NOMO-1 treated with DMSO at 0.1 percent for 48 hours (cell line): Measurements from ENCODE around the gene SV2A.
"Not testable (repeated sequence)": the region's sequence is repeated elsewhere in the genome, so short reads cannot be mapped to it uniquely, and the experiment has no call there.

Experiments used
- DNase-seq: peaks from one replicate; lab custom pipeline; 2025; ENCODE audit not compliant: unreplicated experiment; lab: John Stamatoyannopoulos, UW

Gene SV2A

GRCh38 chr1:149887456-149888246 is 30.0 kb downstream of the SV2A start:
- DNase-seq, result peak; percentile 99

- not testable (repeated sequence) for DNase-seq
Measured at GRCh38 chr1:149887196-149887455, 30.5 kb downstream of the SV2A start.

DNA sequence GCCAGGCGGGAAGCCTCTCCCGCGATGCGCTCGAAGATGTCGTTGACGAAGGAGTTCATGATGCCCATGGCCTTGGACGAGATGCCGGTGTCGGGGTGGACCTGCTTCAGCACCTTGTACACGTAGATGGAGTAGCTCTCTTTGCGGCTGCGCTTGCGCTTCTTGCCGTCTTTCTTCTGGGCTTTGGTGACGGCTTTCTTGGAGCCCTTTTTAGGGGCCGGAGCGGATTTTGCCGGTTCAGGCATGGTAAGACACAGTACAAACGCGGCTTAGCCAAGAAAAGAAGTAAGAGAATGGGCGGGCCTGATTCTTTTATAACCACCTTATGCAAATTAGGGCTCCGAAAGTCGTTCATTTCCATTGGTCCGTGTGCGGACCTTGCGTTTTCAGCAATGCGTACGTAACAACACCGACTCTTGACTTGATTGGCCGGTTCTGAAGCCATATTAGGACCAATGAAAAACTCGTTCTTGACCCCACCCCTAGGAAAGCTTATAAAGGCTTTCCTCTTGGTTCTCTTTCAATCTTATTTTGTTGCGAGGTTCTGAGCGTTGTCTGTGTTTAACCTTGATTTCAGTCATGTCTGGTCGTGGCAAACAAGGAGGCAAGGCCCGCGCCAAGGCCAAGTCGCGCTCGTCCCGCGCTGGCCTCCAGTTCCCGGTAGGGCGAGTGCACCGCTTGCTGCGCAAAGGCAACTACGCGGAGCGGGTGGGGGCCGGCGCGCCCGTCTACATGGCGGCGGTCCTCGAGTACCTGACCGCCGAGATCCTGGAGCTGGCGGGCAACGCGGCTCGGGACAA is 31.0 kb downstream of the SV2A start:
- DNase-seq, result peak; percentile 97

GRCh38 chr1:149886121-149886395 is 31.6 kb downstream of the SV2A start:
- DNase-seq, result not testable (repeated sequence)

- peak; percentile 84 for DNase-seq
Measured at GRCh38 chr1:149885339-149886120, 32.1 kb downstream of the SV2A start.

GRCh38 chr1:149884433-149885338 is 33.0 kb downstream of the SV2A start:
- DNase-seq, result peak; percentile 86

- DNase-seq, result no peak
Measured at GRCh38 chr1:149883598-149884247, 33.9 kb downstream of the SV2A start.

GRCh38 chr1:149881876-149882275 is 35.8 kb downstream of the SV2A start:
- no peak for DNase-seq

DNA sequence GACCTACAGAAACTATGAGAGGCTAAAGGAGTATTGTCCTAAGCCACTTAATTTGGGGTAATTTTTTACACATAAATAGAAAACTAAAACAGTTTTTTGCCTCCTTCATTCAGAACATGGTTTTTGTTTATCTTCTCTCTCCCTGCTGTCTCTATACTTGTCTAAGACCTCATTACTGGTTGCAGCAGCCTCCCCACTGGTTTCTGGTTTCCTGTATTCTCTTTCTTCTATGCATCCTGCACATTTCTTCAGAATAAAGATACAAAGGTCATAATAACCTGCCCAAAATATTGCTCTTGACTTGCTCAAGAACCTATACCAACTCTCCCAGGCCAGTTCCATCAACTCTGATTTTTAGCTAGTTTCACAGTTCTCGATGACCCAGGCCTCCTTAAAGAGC is 38.1 kb downstream of the SV2A start:
- DNase-seq, result no peak

DNA sequence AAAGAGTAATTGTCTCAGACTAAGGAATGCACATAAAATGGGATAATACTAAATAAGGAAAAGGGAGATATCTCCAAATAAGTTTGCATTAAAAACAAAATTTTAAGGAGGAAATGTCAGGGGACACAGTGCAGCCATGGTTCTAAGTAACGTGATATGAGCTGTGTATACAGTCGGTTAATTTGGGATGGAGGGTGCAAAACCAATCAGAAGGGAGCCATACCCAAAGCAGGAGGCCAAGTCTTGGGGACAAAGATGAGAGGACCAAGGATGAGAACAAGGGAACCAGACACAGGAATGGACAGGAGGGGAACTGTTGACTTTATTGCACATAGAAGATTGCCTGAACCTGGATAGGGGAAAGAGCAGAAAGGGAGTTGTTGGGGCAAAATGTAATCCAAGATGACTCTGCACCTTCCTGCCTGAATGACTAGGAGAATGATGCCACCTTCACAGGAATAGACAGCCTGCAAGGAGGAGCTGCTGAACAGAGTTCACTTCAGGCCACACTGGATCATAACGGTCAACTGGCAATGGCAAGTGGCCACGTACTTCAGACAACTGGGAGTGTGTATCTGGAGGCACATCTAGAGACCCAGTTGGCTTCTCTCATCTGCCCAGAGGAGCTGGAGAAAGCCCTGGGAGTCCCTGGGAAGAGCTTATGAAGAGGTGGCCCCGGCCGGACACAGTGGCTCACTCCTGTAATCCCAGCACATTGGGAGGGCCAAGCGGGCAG is 40.3 kb downstream of the SV2A start:
- DNase-seq, result no peak

DNA sequence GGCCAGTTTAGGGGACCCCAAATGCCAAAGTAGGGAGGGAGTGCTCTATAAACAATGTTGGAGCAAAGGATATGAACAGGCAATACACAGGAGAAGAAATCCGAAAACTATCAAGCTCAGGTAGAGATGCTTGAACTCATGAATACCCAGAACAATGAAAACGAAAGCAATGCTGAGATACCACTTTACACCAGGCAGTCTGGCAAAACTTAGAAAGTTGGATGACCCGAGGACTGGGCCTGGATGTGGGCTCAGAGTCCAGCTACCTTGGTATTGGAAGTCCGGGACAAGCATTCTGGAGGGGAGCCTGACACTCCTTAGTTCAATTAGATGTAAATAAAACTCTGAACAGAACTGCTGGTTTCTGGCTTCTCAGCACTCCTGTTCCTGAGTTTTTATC is 44.6 kb downstream of the SV2A start:
- DNase-seq, result not testable (repeated sequence)

- not testable (repeated sequence) for DNase-seq
Measured at GRCh38 chr1:149866887-149867286, 50.8 kb downstream of the SV2A start.

DNA sequence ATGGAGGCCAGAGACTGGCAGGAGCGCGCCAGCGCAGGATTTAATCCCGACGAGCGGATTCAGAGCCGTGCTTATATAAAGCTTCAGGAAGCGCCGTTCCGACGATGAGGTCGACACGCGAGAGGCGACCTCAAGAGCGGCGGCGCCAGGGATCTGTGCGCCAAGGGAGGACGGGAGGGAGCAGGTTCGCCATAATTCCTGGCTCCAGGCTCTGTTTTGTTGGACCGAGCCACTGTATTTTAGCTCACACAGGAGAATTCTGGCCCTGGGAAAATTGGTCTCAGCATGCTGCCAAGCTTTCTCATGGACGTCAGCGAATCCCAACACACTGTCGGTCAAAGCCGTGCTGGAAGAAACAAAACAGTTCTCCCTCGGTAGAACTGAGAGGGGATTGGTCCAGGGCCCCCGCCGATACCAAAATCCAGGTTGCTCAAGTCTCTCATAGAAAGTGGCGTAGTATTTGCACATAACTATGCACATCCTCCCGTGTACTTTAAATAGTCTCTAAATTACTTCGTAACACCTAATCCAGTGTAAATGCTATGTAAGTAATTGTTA is 56.1 kb downstream of the SV2A start:
- not testable (repeated sequence) for DNase-seq

GRCh38 chr1:149860684-149861496 is 56.8 kb downstream of the SV2A start:
- DNase-seq, result not testable (repeated sequence)

- DNase-seq, result not testable (repeated sequence)
Measured at GRCh38 chr1:149860271-149860670, 57.4 kb downstream of the SV2A start.
